Measurements from ENCODE around the gene ALX1.

Gene ALX1

DNA sequence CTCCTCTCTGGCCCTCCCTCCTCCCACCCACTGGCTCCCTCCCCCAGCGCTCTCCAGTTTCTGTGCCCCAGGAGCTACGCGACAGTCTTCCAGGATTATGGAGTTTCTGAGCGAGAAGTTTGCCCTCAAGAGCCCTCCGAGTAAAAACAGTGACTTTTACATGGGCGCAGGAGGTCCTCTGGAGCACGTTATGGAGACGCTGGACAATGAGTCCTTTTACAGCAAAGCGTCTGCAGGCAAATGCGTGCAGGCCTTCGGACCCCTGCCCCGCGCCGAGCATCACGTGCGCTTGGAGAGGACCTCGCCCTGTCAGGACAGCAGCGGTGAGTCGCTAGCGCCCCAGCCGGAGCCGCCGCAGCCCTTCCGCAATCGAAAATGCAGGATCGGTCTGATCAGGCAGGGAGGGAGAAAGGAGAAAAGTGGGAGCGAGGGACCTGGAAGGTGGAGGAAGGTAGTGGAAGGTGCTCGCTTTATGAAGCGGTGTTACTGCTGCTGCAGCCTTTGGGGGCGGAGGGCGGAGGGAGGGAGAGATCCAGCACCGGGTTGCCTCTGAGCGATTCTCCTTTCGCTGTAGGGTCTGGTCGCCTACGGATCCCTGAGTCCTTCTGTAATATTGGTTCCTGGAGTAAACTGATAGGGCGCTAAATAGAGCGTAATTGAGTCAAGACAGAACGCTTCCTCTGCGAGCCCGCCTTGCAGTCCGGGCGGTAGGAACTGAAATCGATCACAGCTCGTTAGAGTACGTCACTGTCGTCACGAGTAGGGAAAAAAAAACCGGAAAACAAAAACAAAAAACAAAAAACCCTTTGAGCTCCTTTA is at the start of gene ALX1:
ALX1 (plus strand) TSS at position 56 of the 819 bp plus-strand sequence; CDS start at position 98, 42 bp downstream.
- peak within 1 kb of the TSS; percentile 50 for H3K4me3 ChIP-seq (ENCODE audit: low read depth, low read length)

GRCh38 chr12:85237327-85237726 is 42.7 kb upstream of the ALX1 start:
- TF ChIP-seq CTCF (IDR thresholded peaks at IDR 0.05; ENCODE audit: low read depth, low read length, missing control alignments): no peak
- in situ Hi-C loops (cut with HindIII; ENCODE audit: low sequenced_read_pairs): no loop called here

More for the DNA sequence above, at the start of gene ALX1:
- in situ Hi-C loops (cut with HindIII; ENCODE audit: low sequenced_read_pairs): no loop called here
- no peak for TF ChIP-seq CTCF (IDR thresholded peaks at IDR 0.05; ENCODE audit: low read depth, low read length, missing control alignments)
- DNase-seq (ENCODE audit: low read depth): no peak

GRCh38 chr12:85244561-85244960 is 35.5 kb upstream of the ALX1 start:
- in situ Hi-C loops (cut with HindIII; ENCODE audit: low sequenced_read_pairs): no loop called here
- DNase-seq (ENCODE audit: low read depth): no peak
- TF ChIP-seq CTCF (IDR thresholded peaks at IDR 0.05; ENCODE audit: low read depth, low read length, missing control alignments): no peak
- no peak overlapping the region for H3K4me3 ChIP-seq (ENCODE audit: low read depth, low read length)

More at GRCh38 chr12:85237327-85237726, 42.7 kb upstream of the ALX1 start:
- no peak for DNase-seq (ENCODE audit: low read depth)
- H3K4me3 ChIP-seq (ENCODE audit: low read depth, low read length): no peak overlapping the region

DNA sequence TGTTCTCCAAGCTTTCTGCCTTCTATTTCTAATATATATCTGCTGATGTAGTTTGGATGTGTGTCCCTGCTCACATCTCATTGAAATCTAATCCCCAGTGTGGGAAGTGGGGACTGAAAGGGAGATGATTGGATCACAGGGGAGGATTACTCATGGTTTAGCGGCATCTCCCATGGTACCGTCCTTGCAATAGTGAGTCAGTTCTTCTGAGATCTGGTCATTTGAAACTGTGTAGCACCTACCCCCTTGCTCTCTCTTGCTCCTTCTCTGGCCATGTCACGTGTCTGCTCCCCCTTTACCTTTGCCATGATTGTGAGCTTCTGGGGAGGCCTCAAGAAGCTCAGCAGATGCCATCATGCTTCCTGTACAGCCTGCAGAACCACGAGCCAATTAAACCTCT is 26.2 kb upstream of the ALX1 start:
- in situ Hi-C loops (cut with HindIII; ENCODE audit: low sequenced_read_pairs): no loop called here
- no peak for TF ChIP-seq CTCF (IDR thresholded peaks at IDR 0.05; ENCODE audit: low read depth, low read length, missing control alignments)
- no peak for DNase-seq (ENCODE audit: low read depth)
- no peak overlapping the region for H3K4me3 ChIP-seq (ENCODE audit: low read depth, low read length)

- no peak overlapping the region for H3K4me3 ChIP-seq (ENCODE audit: low read depth, low read length)
- no peak for DNase-seq (ENCODE audit: low read depth)
- in situ Hi-C loops (cut with HindIII; ENCODE audit: low sequenced_read_pairs): no loop called here
- no peak for TF ChIP-seq CTCF (IDR thresholded peaks at IDR 0.05; ENCODE audit: low read depth, low read length, missing control alignments)
Observed at GRCh38 chr12:85257671-85258070, 22.3 kb upstream of the ALX1 start.

GRCh38 chr12:85260447-85260846 is 19.6 kb upstream of the ALX1 start:
- no peak for DNase-seq (ENCODE audit: low read depth)
- in situ Hi-C loops (cut with HindIII; ENCODE audit: low sequenced_read_pairs): no loop called here
- no peak for TF ChIP-seq CTCF (IDR thresholded peaks at IDR 0.05; ENCODE audit: low read depth, low read length, missing control alignments)

More at GRCh38 chr12:85260447-85260846, 19.6 kb upstream of the ALX1 start:
- H3K4me3 ChIP-seq (ENCODE audit: low read depth, low read length): no peak overlapping the region

All from astrocyte of the cerebellum (primary cell).